Hematopoietic multipotent progenitor cell treated with erythropoietin and hydrocortisone succinate and interleukin-3 and kit ligand, for 4 days (in vitro differentiated cells): Measurements from ENCODE around the gene CYTL1.
"Not testable (repeated sequence)": the region's sequence is repeated elsewhere in the genome, so short reads cannot be mapped to it uniquely, and the experiment has no call there.

ENCODE experiments used
- DNase-seq: peaks from one replicate; pipeline ENCODE4 v3.0.0-alpha.2; 2015

Gene CYTL1

GRCh38 chr4:4996935-4997334 lies 22.3 kb downstream of the CYTL1 start:
- DNase-seq, result not testable (repeated sequence)

- no peak for DNase-seq
These were observed 23.4 kb downstream of the CYTL1 start for GRCh38 chr4:4995908-4996265.

DNA sequence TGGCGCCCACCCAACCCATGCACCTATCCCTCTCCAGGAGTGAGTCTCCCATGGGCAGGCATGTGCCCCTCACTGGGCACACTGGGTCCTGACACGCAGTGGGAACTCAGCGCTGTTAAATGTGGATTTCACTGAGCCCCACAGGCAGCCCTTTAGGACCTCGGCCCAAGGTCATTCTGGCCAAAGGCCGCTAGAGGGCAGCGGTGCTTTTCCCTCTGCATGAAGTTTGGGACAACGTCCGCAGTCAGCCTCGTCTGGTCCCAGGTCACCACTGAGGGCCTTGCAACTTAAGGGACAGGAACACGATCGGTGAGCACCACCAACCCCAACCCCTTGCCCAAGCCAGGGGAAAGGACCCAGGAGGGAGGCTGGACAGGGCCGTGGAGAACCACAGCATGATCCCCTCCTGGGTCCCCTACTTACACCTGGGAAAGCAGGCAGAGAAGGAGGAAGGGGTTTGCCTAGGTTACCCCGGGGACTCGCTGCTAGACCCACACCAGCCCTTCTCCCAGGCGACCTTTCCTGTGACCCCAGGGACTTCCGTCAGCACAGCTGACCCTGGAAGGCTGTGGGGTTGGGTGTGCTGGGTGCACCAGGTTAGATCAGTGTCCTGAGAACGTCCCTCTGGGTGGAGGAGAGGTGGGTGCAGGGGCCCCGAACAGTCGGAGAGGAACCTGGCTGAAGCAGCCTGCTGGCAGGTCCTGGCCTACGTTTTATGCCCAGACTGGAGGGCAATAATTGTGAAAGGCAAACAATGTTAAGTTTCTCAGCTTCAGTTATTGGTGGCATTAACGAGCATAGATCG lies 24.0 kb downstream of the CYTL1 start:
- peak; percentile 90 for DNase-seq

GRCh38 chr4:4994312-4995097 lies 24.8 kb downstream of the CYTL1 start:
- DNase-seq, result no peak

DNA sequence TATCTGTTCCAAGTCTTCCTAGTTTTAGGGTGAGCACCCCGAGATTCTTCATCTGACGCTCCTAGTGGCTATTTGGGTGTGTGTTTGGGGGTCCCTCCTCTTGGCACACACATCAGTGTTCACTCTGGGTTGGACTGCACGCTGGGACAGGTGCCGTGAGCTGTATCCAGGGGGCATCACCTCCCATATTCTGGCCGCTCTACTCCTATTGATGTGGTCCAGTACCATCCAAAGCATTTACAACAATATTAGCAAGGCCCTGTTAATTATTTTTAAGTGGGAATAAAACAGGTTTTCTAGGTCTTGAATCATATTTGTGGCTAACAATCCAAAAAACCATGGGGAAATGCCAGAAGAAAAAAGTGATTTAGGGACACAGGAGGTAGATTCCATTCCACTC lies 26.4 kb downstream of the CYTL1 start:
- DNase-seq, result no peak

DNA sequence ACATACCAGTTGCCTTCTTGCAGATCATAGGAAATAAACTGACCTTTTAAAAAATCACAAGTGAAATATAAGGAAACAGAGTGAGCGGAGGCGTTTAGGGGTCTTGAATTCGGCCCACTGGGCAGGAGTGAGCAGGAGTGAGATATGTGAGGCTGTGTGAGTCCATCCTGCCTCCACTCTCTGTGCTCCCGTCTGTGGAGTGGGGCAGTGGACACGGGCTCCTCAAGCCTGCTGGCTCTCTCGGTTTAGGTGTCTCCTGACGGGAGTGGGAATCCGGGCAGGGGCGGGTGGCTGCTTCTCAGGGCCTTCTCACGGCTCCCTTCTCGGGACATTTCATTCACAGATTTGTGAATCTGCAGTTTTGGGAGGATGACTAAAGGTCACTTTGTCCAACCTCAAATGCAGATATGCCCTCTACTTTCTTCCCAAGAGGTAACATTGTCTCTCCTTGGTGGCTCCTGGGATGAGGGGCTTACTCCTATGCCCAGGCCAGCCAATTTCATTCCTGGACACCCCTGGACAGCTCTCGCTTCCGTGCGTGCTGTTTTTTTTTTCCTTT lies 27.6 kb downstream of the CYTL1 start:
- no peak for DNase-seq

- DNase-seq, result peak; percentile 57
These were observed 28.3 kb downstream of the CYTL1 start for GRCh38 chr4:4990857-4991540.

DNA sequence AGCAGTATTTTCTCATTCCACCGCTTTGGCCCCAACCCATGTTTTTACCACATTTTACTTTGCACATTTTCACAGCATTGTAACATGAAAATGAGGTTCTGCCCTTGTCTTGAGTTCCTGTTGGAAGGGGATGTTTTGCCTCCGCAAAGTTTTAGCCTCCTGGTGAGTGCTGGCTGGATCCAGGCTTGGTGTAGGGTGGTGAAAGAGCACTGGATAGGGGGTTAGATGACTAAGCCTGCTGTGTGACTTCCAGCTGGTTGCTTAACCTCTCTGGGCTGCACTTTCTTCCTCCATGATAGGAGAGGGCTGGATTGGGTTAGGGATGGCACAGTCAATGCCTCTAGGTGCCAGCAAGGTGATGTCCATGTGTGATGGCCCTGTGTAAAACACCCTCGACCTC lies 28.9 kb downstream of the CYTL1 start:
- DNase-seq, result no peak

- DNase-seq, result no peak
These were observed 30.1 kb downstream of the CYTL1 start for GRCh38 chr4:4989083-4989622.

DNA sequence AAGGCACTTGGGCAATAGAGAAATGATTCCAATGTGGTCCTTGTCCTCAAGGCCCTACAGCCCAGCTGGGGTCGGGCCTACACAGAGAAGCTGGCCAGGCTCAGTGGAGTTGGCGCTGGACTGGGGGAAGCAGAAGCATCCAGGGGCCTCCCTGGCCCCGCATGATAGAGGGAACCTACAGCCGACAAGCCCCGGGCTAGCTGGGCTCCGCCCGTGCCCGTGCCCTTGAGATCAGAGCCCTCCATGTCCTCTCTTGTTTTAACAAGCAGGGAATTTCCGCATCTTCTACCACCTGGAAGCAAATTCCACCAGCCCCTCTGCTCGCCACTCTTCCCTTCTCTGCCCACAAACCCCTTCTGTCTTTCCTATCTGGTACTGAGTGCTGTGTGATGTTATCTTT lies 31.6 kb downstream of the CYTL1 start:
- no peak for DNase-seq

- DNase-seq, result no peak
These were observed 32.4 kb downstream of the CYTL1 start for GRCh38 chr4:4986841-4987240.

GRCh38 chr4:4985844-4986243 lies 33.4 kb downstream of the CYTL1 start:
- DNase-seq, result peak; percentile 51

DNA sequence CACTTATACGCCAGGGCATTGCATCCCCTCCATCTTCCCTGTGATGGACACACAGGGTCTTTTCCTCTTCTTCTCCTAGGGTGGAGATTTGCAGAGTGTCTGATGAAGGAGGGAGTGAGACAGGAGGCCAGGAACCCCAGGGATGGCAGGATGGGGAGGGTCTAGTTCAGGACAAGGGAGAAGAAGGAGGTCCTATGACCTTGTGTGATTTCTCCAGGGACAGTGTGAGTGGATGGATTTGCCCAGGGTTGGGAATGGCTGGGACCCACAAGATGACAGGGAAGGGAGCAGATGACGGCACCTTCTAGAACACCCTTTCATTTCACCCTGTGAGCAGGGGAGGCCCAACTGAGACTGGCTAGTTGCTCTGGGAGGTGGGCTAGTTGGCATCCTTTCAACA lies 34.2 kb downstream of the CYTL1 start:
- DNase-seq, result no peak

GRCh38 chr4:4984186-4984585 lies 35.1 kb downstream of the CYTL1 start:
- no peak for DNase-seq

GRCh38 chr4:4981827-4982226 lies 37.4 kb downstream of the CYTL1 start:
- DNase-seq, result no peak

DNA sequence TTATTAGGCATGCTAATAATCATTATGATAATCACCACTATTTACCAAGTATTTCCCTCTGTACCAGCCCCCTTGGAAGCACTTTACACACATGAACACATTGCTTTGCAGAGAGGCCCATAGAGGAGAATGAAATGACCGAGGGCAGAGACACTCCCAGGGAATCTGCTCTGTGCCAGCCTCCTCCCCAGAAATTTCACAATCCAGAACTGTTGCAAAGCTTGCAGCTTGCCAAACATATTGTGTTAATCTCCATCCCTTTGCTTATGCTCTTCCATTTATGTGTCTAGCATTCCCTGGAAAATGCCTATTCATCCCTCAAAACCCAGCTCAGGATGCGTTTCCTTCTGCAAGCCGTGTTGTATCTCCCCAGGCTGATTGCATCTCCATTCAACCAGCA lies 37.8 kb downstream of the CYTL1 start:
- no peak for DNase-seq

GRCh38 chr4:4980621-4981230 lies 38.5 kb downstream of the CYTL1 start:
- no peak for DNase-seq

DNA sequence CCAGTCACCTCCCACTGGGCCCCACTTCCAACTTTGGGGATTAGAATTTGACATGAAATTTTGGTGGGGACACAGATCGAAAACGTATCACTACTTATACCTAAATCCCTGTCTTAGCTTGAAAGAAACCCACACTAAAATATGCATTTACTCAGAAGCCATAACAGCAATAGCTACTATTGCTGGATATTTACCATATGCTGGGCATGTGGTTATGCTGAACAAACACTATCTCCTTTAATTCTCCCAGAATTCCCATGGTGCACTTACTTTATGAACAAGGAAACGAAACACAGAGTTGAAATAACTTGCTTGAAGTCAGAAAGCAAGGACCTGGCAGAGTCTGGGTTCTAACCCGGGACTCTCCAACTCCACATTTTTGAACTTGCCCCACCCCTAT lies 39.3 kb downstream of the CYTL1 start:
- no peak for DNase-seq

- no peak for DNase-seq
These were observed 44.5 kb downstream of the CYTL1 start for GRCh38 chr4:4974727-4975126.

DNA sequence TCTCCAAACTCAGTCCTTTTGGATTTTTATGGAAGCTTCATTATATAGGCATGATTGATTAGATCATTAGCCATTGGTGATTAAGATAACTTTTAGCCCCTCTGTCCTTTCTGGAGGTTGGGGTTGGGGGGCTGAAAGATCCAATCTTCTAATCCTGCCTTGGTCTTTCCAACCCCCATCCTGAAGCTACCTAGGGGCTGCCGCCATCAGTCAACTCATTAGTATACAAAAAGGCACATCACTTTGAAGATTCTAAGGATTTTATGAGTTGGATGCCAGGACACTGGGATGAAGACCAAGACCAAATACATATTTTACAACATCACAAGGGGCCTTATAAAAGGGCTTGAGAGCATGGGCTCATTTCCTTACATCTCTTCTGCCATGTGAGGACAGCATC lies 47.5 kb downstream of the CYTL1 start:
- DNase-seq, result no peak

DNA sequence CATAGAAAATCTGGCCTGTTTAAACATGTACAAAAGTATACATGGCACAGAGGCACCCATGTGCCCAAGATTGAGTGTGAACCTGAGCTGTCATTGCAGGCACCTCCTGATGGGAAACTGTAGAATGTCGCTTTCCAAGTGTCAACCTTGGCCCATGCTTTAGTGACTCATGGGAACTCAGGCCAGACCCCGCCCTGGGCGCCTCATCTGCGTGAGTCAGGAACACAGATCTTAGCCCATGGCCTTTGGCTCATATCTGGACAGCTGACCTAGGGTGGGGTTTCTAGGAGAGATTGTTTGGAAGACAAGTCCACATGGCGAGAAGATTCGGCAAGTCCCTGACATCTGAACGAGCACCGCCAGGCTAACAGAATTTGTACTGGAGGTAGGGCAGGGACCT lies 50.0 kb downstream of the CYTL1 start:
- DNase-seq, result no peak

DNA sequence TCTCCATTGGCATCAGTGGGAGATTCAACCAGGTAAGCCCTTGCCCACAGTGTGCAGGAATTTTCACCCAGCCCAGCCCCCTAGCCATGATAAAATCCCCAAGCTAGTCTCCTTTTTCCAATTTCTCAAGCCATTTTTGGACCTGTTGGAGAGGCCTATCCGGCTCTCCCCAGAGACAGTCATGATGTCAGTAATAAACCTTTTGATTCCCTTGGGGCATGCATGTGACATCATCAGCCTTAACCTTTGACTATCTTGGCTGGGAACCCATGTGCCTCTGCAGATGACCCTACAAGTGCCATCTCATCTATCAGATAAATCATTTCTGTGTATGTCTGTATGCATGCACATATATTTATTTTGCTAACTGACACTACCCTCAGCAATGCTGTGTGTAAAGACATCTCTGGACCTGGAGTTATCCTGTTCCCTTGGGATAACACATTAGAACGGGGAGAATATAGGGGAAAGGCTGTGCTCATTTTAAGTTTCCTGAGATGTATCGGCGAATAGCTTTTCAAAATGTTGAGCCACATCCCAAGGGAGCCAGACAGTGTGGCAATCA lies 51.0 kb downstream of the CYTL1 start:
- DNase-seq, result no peak
